CD4-positive, CD25-positive, alpha-beta regulatory T cell (primary cell): ENCODE measurements around the gene CMTM8. TPM values are rescaled to one million over a fixed set of nuclear protein-coding genes. Genes with fewer than 3 reads are reported as not detected.
A peak's percentile ranks its signal among the peaks of the same experiment; 100 is the strongest.
"Not testable (repeated sequence)": the region's sequence is repeated elsewhere in the genome, so short reads cannot be mapped to it uniquely, and the experiment has no call there.

ENCODE experiments used
- ATAC-seq, 2 donors: fragments of 150-1000 bp; cut with Tn5 transposase; one replicate each; pipeline ENCODE4 v1.10.0; 2021; ENCODE audit warnings: low read depth in 2 of 2, moderate number of reproducible peaks in 2 of 2, moderate library complexity in 1 of 2
- DNase-seq, 3 donors: peaks; one replicate each; pipeline versions ENCODE4 v3.0.0 to v3.0.0-alpha.2; 2012 to 2022; ENCODE audit warnings: mixed read lengths in 1 of 3
- H3K27ac ChIP-seq: one replicate; pipeline ENCODE4 v1.7.0; 2013; ENCODE audit warnings: mild to moderate bottlenecking, low read length; ENCODE audit not compliant: insufficient read depth, poor library complexity, severe bottlenecking
- H3K27me3 ChIP-seq: one replicate; pipeline ENCODE4 v1.7.0; 2013; ENCODE audit warnings: low read length; ENCODE audit not compliant: control insufficient read depth, insufficient read depth
- H3K36me3 ChIP-seq: one replicate; pipeline ENCODE4 v1.7.0; 2013; ENCODE audit warnings: mild to moderate bottlenecking, low read length, moderate library complexity; ENCODE audit not compliant: control insufficient read depth, insufficient read depth
- H3K4me1 ChIP-seq: 2 replicates; pipeline ENCODE4 v1.7.0; 2013; ENCODE audit warnings: mild to moderate bottlenecking, low read length; ENCODE audit not compliant: insufficient read depth, control insufficient read depth, poor library complexity, severe bottlenecking
- H3K4me3 ChIP-seq: one replicate; pipeline ENCODE4 v1.7.0; 2013; ENCODE audit warnings: low read depth, mild to moderate bottlenecking, low read length, moderate library complexity
- H3K9me3 ChIP-seq, 2 experiments: 1 replicate in 1 of 2; 2 replicates in 1 of 2; pipeline ENCODE4 v1.7.0; 2013; ENCODE audit warnings: low read length in 2 of 2, mild to moderate bottlenecking in 1 of 2, moderate library complexity in 1 of 2; ENCODE audit not compliant: control insufficient read depth in 2 of 2
- H3K27ac Mint-ChIP-seq, 3 donors: one replicate each; pipeline ENCODE4 v1.8.0; 2020 to 2022; ENCODE audit warnings: mild to moderate bottlenecking in 3 of 3, mixed read lengths in 3 of 3, moderate library complexity in 2 of 3
- H3K27me3 Mint-ChIP-seq: one replicate; pipeline ENCODE4 v1.8.0; 2022; ENCODE audit warnings: mild to moderate bottlenecking, mixed read lengths
- H3K36me3 Mint-ChIP-seq: one replicate; pipeline ENCODE4 v1.8.0; 2020; ENCODE audit warnings: mixed read lengths
- H3K4me1 Mint-ChIP-seq, 4 donors: one replicate each; pipeline ENCODE4 v1.8.0; 2020 to 2022; ENCODE audit warnings: mixed read lengths in 4 of 4, mild to moderate bottlenecking in 1 of 4
- H3K4me3 Mint-ChIP-seq, 4 donors: one replicate each; pipeline ENCODE4 v1.8.0; 2020 to 2022; ENCODE audit warnings: mild to moderate bottlenecking in 4 of 4, mixed read lengths in 4 of 4, moderate library complexity in 3 of 4
- H3K9me3 Mint-ChIP-seq, 7 donors: one replicate each; pipeline ENCODE4 v1.8.0; 2020 to 2022; ENCODE audit warnings: mixed read lengths in 7 of 7, mild to moderate bottlenecking in 3 of 7, moderate library complexity in 2 of 7
- polyA plus RNA-seq, 4 donors: library from polyadenylated mRNA; unstranded; fragments of 300-500 nt; fragmentation: Illumina TruSeq; gene quantifications; one replicate each; pipeline ENCODE4 v1.2.3, GENCODE V29; 2021
- total RNA-seq: library from RNA; stranded (reverse); gene quantifications from one replicate; pipeline ENCODE4 v1.2.3, GENCODE V29; 2022

The CMTM8 gene, protein sequence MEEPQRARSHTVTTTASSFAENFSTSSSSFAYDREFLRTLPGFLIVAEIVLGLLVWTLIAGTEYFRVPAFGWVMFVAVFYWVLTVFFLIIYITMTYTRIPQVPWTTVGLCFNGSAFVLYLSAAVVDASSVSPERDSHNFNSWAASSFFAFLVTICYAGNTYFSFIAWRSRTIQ
- 6.0 TPM for total RNA-seq
- polyA plus RNA-seq: 10 to 100 TPM in 3 of 4 donors, 1 to 10 TPM in 1; 5.8 to 14.6 (median 13.3) TPM

DNA sequence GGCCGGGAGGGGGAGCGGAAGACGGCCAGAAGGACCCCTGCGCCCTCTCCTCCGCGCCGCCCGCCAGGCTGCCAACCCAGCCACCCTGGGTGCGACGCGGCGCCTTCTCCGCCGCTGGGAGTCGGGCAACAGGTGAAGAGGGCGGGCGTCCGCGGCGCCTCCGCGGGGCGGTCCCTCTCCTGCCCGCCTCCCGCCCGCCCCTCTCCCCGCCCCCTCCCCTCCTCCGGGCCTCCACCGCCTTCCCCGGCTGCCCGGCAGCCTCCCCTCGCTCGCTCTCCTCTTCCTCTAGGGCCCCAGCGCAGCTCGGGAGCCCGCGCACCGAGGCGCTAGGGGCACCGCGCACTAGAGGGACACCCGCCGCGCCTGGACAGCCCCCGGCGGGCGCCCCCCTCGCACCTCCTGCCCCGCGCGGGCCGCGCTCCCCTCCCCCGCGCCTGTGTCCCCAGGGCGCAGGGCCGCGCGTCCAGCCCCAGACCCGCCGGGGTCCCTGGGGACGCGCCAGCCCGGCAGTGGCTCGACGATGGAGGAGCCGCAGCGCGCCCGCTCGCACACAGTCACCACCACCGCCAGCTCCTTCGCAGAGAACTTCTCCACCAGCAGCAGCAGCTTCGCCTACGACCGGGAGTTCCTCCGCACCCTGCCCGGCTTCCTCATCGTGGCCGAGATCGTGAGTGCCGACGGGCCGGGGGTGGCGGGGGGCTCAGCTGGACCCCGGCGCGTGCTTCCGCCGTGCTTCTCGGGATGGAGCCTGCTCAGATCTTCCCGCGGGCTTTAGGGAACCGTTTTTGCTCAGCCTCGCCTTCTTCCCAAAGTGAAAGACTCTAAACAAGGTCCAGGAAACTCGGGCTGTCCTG is at the start of gene CMTM8:
TSS of gene CMTM8 (plus strand) at position 228 of the 854 bp plus-strand sequence. CDS start at position 521, 293 bp downstream.
- H3K4me1 Mint-ChIP-seq: peaks cover 4 to 48% (median 35%) of the 10 kb centered on the region in 4 donors
- ATAC-seq: peak; percentile 75 to 76

DNA sequence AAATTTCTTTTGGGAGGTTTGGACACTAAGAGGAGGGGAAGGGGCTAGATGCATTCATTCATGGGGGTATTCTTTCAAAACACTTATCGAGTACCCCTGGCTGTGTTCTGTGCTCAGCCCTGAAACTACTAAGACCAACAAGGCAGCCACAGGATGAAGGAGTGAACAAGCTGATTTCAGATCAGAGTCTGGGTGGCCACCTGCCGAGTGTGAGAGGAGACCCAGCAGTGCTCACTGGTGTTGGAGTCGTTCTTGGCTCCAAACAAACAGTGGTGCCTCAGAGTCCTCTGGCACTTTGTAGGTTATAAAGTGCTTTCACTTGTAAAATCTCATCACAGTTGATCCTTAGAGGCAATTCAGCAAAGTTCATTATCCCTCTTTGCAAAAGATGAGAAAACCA is 48.8 kb upstream of the CMTM8 start:
- Mint-ChIP-seq H3K27me3 (peaks cover 41% of the 10 kb centered on the region), H3K4me1 (no peaks in the 10 kb centered on the region)

More for the DNA sequence above, at the start of gene CMTM8:
- Histone ChIP-seq H3K27me3 (peaks cover 6% of the 10 kb centered on the region), H3K36me3 (peaks cover 2% of the 10 kb centered on the region), H3K27ac (no peak within 1 kb of the TSS), H3K4me1 (peaks cover 27% of the 10 kb centered on the region), H3K9me3 (no peaks in the 10 kb centered on the region), H3K4me3 (peak within 1 kb of the TSS; percentile 76)
- Mint-ChIP-seq H3K9me3 (peaks cover 0 to 2% (median 0%) of the 10 kb centered on the region in 7 donors), H3K36me3 (peaks cover 3% of the 10 kb centered on the region), H3K4me3 (peak within 1 kb of the TSS; percentile 87 to 92 (median 88)), H3K27ac (peak within 1 kb of the TSS in 2 of 3 donors; percentile 63 to 80), H3K27me3 (peaks cover 31% of the 10 kb centered on the region)
- DNase-seq: peak; percentile 61 to 85 (median 64)

DNA sequence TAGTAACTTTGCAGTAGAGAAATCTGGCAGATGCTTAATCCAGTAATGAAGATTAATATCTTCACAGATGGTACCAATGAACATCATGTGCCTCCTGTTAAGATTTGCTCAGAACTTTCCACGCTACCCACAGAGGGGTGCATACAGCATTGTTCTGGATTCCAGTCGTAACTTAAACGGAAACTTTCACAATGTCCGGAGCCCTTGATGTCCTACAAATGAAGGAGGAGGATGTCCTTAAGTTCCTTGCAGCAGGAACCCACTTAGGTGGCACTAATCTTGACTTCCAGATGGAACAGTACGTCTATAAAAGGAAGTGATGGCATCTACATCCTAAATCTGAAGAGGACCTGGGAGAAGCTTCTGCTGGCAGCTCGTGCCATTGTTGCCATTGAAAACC is 47.9 kb upstream of the CMTM8 start:
- H3K9me3 Mint-ChIP-seq, H3K36me3 Mint-ChIP-seq, ATAC-seq, H3K27ac Mint-ChIP-seq, H3K36me3 ChIP-seq, H3K4me1 ChIP-seq, H3K4me1 Mint-ChIP-seq, H3K4me3 ChIP-seq, DNase-seq, H3K27ac ChIP-seq, H3K4me3 Mint-ChIP-seq, H3K9me3 ChIP-seq, H3K27me3 ChIP-seq: not testable (repeated sequence)
- H3K27me3 Mint-ChIP-seq: peaks cover 41% of the 10 kb centered on the region

More for the DNA sequence above, 48.8 kb upstream of the CMTM8 start:
- Histone ChIP-seq H3K36me3 (no peaks in the 10 kb centered on the region), H3K27ac (no peak overlapping the region), H3K27me3 (peaks cover 3% of the 10 kb centered on the region), H3K4me1 (no peaks in the 10 kb centered on the region), H3K4me3 (no peak overlapping the region), H3K9me3 (no peaks in the 10 kb centered on the region)
- Mint-ChIP-seq H3K27ac (no peak overlapping the region), H3K36me3 (no peaks in the 10 kb centered on the region), H3K9me3 (peaks cover 0 to 2% (median 0%) of the 10 kb centered on the region in 7 donors), H3K4me3 (no peak overlapping the region)
- DNase-seq (no peak), ATAC-seq (no peak)

DNA sequence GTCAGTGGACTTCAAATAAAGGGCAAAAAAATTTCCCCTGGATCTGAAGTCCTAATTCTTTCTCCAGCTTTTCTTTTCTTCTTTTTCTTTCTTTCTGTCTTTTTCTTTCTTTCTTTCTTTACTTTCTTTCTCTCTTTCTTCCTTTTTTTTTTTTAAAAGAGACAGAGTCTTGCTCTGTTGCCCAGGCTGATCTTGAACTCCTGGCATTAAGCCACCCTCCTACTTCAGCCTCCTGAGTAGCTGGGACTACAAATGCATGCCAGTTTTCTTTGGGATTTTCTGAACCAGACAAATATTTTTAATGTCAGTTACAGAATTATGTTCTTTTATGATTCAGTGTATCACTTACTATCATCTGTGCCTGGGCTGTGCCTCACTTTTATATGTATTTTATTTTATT is 45.4 kb upstream of the CMTM8 start:
- Histone ChIP-seq H3K4me1 (no peaks in the 10 kb centered on the region), H3K27ac (no peak overlapping the region), H3K27me3 (peaks cover 11% of the 10 kb centered on the region), H3K36me3 (no peaks in the 10 kb centered on the region), H3K9me3 (no peaks in the 10 kb centered on the region), H3K4me3 (no peak overlapping the region)
- Mint-ChIP-seq H3K27me3 (peaks cover 37% of the 10 kb centered on the region), H3K27ac (no peak overlapping the region), H3K36me3 (no peaks in the 10 kb centered on the region), H3K4me3 (no peak overlapping the region), H3K9me3 (peaks cover 0 to 2% (median 0%) of the 10 kb centered on the region in 7 donors), H3K4me1 (no peaks in the 10 kb centered on the region)
- DNase-seq (no peak), ATAC-seq (no peak)

DNA sequence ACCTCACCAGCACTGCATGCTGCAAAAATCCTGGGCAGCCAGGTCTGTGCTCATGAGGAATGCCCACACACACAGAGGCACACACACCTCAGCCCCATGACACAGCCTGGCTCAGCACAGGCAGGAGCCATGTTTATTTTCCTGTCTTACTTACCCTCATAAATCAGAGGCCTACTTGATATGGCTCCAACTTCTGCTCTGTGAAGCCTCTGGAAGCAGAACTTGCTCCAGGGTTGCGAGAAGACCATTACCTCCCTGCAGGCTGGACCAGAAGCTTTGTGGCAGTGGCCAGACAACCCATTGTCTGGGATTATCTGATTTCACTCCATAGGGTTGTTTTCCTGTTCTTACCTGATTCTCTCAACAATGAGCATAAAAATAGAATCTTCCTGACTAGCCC is 43.8 kb upstream of the CMTM8 start:
- peaks cover 11% of the 10 kb centered on the region for H3K27me3 ChIP-seq
- no peak overlapping the region for H3K4me3 ChIP-seq
- peaks cover 0 to 2% (median 0%) of the 10 kb centered on the region in 7 donors for H3K9me3 Mint-ChIP-seq
- H3K27ac Mint-ChIP-seq: no peak overlapping the region
- H3K4me3 Mint-ChIP-seq: no peak overlapping the region
- no peaks in the 10 kb centered on the region for H3K36me3 Mint-ChIP-seq
- H3K4me1 Mint-ChIP-seq: no peaks in the 10 kb centered on the region
- no peak overlapping the region for H3K27ac ChIP-seq
- DNase-seq (no peak), ATAC-seq (no peak)
- H3K36me3 ChIP-seq: no peaks in the 10 kb centered on the region
- H3K4me1 ChIP-seq: no peaks in the 10 kb centered on the region
- no peaks in the 10 kb centered on the region for H3K9me3 ChIP-seq
- H3K27me3 Mint-ChIP-seq: peaks cover 42% of the 10 kb centered on the region

DNA sequence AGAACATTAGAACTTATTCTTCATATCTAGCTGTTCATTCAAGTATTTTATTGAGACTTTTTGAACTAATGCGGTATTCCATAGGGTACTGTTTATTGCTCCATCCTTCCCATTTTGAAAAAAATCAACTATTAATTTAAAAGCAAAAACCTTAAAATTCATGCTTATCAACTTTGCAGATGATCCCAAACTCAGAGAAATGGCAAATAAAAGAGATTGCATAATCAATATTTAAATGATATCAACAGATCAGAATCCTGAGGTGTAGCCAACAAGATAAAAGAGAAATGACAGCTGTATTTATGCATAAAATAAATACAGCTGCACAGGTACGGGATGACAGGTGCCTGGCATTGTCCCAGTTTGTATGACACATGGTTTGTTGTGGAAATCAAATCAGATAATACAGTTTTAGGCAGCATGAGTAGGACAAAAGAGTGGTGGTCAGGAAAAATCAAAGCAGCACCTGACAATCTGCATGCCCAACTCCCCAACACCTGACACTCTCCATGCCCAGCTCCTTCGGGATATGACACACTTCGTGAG is 42.4 kb upstream of the CMTM8 start:
- ATAC-seq (no peak), DNase-seq (no peak)
- no peaks in the 10 kb centered on the region for H3K36me3 Mint-ChIP-seq
- no peak overlapping the region for H3K27ac Mint-ChIP-seq
- H3K4me1 Mint-ChIP-seq: no peaks in the 10 kb centered on the region
- no peak overlapping the region for H3K4me3 Mint-ChIP-seq
- H3K27me3 ChIP-seq: peaks cover 10% of the 10 kb centered on the region
- no peaks in the 10 kb centered on the region for H3K36me3 ChIP-seq
- no peaks in the 10 kb centered on the region for H3K9me3 ChIP-seq
- H3K4me3 ChIP-seq: no peak overlapping the region
- H3K27me3 Mint-ChIP-seq: peaks cover 34% of the 10 kb centered on the region
- H3K27ac ChIP-seq: no peak overlapping the region
- H3K9me3 Mint-ChIP-seq: peaks cover 0 to 2% (median 0%) of the 10 kb centered on the region in 7 donors
- H3K4me1 ChIP-seq: no peaks in the 10 kb centered on the region

DNA sequence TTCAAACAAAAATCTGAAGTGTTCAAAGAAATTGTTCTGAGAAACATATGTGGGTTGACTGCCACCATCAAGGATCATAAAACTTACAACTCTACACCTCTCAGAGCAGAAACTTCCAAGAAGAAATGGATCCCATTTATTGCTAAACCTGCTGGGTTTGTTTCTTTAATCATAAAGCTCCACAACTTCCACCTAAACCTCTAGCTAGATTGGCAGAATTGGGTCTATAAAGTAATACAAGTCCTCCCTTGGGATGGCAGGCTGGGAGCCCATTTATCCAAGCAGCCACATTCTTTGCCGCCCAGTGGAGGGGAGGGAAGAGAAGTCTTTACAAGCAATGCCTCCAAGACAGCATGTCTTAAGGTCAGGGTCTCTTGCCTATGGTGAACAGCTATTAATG is 40.5 kb upstream of the CMTM8 start:
- no peak overlapping the region for H3K27ac Mint-ChIP-seq
- no peak overlapping the region for H3K4me3 Mint-ChIP-seq
- no peaks in the 10 kb centered on the region for H3K9me3 Mint-ChIP-seq
- H3K36me3 Mint-ChIP-seq: no peaks in the 10 kb centered on the region
- no peaks in the 10 kb centered on the region for H3K4me1 ChIP-seq
- H3K4me1 Mint-ChIP-seq: peaks cover 0 to 2% (median 0%) of the 10 kb centered on the region in 4 donors
- ATAC-seq (no peak), DNase-seq (no peak)
- peaks cover 31% of the 10 kb centered on the region for H3K27me3 Mint-ChIP-seq
- H3K4me3 ChIP-seq: no peak overlapping the region
- peaks cover 10% of the 10 kb centered on the region for H3K27me3 ChIP-seq
- no peaks in the 10 kb centered on the region for H3K9me3 ChIP-seq
- no peak overlapping the region for H3K27ac ChIP-seq
- H3K36me3 ChIP-seq: no peaks in the 10 kb centered on the region
